Activated CD8-positive, alpha-beta memory T cell treated with anti-CD3 and anti-CD28 coated beads for 36 hours (primary cell): ENCODE data around the gene LRRC2. TPM values are rescaled to one million over a fixed set of nuclear protein-coding genes. Genes with fewer than 3 reads are reported as not detected.

Source experiments
- CTCF ChIA-PET: fragments of 350-600 bp; sonication (Branson Sonifier 250); formaldehyde crosslinking; loops from one replicate; lab custom pipeline; 2021; ENCODE audit warnings: antibody characterized with exemption; lab: Charles Lee
- POLR2A ChIA-PET: fragments of 350-600 bp; sonication (Branson Sonifier 250); formaldehyde crosslinking; loops from one replicate; lab custom pipeline; 2021; ENCODE audit warnings: antibody characterized with exemption; lab: Charles Lee
- total RNA-seq, 2 experiments: library from RNA; stranded (reverse); gene quantifications; one replicate each; pipeline ENCODE4 v1.2.3, GENCODE V29; 2021

Gene LRRC2
- total RNA-seq, 2 experiments from 2014 or later, result not detected

- POLR2A ChIA-PET, result no interaction called here
- CTCF ChIA-PET, result no interaction called here
Observed at GRCh38 chr3:46491089-46492070, 74.7 kb downstream of the LRRC2 start.

GRCh38 chr3:46490338-46491084 is 75.6 kb downstream of the LRRC2 start:
- POLR2A ChIA-PET, result no interaction called here
- CTCF ChIA-PET, result interaction anchor here (2.2 to 4.3 kb wide), 3 partner anchors 10 to 140 kb away, joined by 7 to 72 read pairs (median 71); no protein-coding TSS in a partner anchor

GRCh38 chr3:46489875-46490274 is 76.2 kb downstream of the LRRC2 start:
- ChIA-PET CTCF (interaction anchor here (0.9 to 4.3 kb wide), 14 partner anchors 8 to 169 kb away, joined by 3 to 72 read pairs (median 6); partner anchors contain the start of genes CCR5AS, CCRL2 and RTP3), POLR2A (no interaction called here)

GRCh38 chr3:46489381-46489780 is 76.7 kb downstream of the LRRC2 start:
- ChIA-PET POLR2A (no interaction called here), CTCF (interaction anchor here (0.6 to 4.3 kb wide), 30 partner anchors 9 to 175 kb away, joined by 3 to 72 read pairs (median 6); partner anchors contain the start of genes CCR5AS, CCRL2, LRRC2 and RTP3)

- POLR2A ChIA-PET, result no interaction called here
- CTCF ChIA-PET, result interaction anchor here (0.6 to 4.3 kb wide), 38 partner anchors 9 to 784 kb away, joined by 3 to 72 read pairs (median 5); partner anchors contain the start of genes CCR5AS, CCRL2, LRRC2 and RTP3
Observed at GRCh38 chr3:46488735-46489361, 77.3 kb downstream of the LRRC2 start.

GRCh38 chr3:46485779-46486175 is 80.3 kb downstream of the LRRC2 start:
- ChIA-PET CTCF (interaction anchor here (2.6 kb wide), 1 partner anchor 144 kb away, joined by 8 read pairs; no protein-coding TSS in a partner anchor), POLR2A (no interaction called here)

- POLR2A ChIA-PET, result no interaction called here
- CTCF ChIA-PET, result interaction anchor here (2.6 kb wide), 1 partner anchor 145 kb away, joined by 8 read pairs; no protein-coding TSS in a partner anchor
Observed at GRCh38 chr3:46484911-46485778, 81.0 kb downstream of the LRRC2 start.

GRCh38 chr3:46484388-46484787 is 81.7 kb downstream of the LRRC2 start:
- CTCF ChIA-PET, result interaction anchor here (1.2 to 2.6 kb wide), 3 partner anchors 21 to 406 kb away, joined by 4 to 8 read pairs (median 4); no protein-coding TSS in a partner anchor
- POLR2A ChIA-PET, result no interaction called here

- ChIA-PET POLR2A (no interaction called here), CTCF (interaction anchor here (1.2 to 2.6 kb wide), 3 partner anchors 20 to 407 kb away, joined by 4 to 8 read pairs (median 4); no protein-coding TSS in a partner anchor)
Observed at GRCh38 chr3:46483825-46484224, 82.3 kb downstream of the LRRC2 start.

- ChIA-PET CTCF (interaction anchor here (0.6 to 1.7 kb wide), 4 partner anchors 19 to 408 kb away, joined by 3 to 4 read pairs (median 4); no protein-coding TSS in a partner anchor), POLR2A (no interaction called here)
Observed at GRCh38 chr3:46482632-46483350, 83.3 kb downstream of the LRRC2 start.

- POLR2A ChIA-PET, result no interaction called here
- CTCF ChIA-PET, result no interaction called here
Observed at GRCh38 chr3:46481636-46482035, 84.5 kb downstream of the LRRC2 start.

- ChIA-PET CTCF (interaction anchor here (1.7 kb wide), 1 partner anchor 8 kb away, joined by 7 read pairs; no protein-coding TSS in a partner anchor), POLR2A (no interaction called here)
Observed at GRCh38 chr3:46480491-46481195, 85.5 kb downstream of the LRRC2 start.

GRCh38 chr3:46479696-46480095 is 86.4 kb downstream of the LRRC2 start:
- ChIA-PET CTCF (interaction anchor here (1.7 kb wide), 1 partner anchor 9 kb away, joined by 7 read pairs; no protein-coding TSS in a partner anchor), POLR2A (no interaction called here)

- POLR2A ChIA-PET, result no interaction called here
Observed at GRCh38 chr3:46479021-46479420, 87.1 kb downstream of the LRRC2 start.

GRCh38 chr3:46478341-46478740 is 87.8 kb downstream of the LRRC2 start:
- CTCF ChIA-PET, result no interaction called here

More at GRCh38 chr3:46479021-46479420, 87.1 kb downstream of the LRRC2 start:
- CTCF ChIA-PET, result no interaction called here

GRCh38 chr3:46477756-46478155 is 88.3 kb downstream of the LRRC2 start:
- CTCF ChIA-PET, result no interaction called here
- POLR2A ChIA-PET, result no interaction called here

More at GRCh38 chr3:46478341-46478740, 87.8 kb downstream of the LRRC2 start:
- POLR2A ChIA-PET, result no interaction called here
